Natural killer cell (primary cell): ENCODE data around the gene TMEM130. TPM values are rescaled to one million over a fixed set of nuclear protein-coding genes. Genes with fewer than 3 reads are reported as not detected.

ENCODE experiments used
- ATAC-seq, 3 donors: fragments of 150-1000 bp in 2 of 3; fragments of 200-7000 bp in 1 of 3; cut with Tn5 transposase; 1 replicate in 1 of 3; 2 replicates in 2 of 3; pipeline ENCODE4 v1.10.0; 2021; ENCODE audit warnings: mild to moderate bottlenecking in 2 of 3, moderate library complexity in 2 of 3
- DNase-seq, 2 donors: peaks; one replicate each; pipeline versions ENCODE4 v3.0.0 to v3.0.0-alpha.2; 2013 to 2021; ENCODE audit warnings: mixed read lengths in 1 of 2
- H3K27ac ChIP-seq: one replicate; pipeline ENCODE4 v1.5.1; 2013; ENCODE audit warnings: mild to moderate bottlenecking, low read length
- H3K27me3 ChIP-seq: one replicate; pipeline ENCODE4 v1.6.1; 2013; ENCODE audit warnings: low read length; ENCODE audit not compliant: control insufficient read depth, insufficient read depth
- H3K36me3 ChIP-seq: one replicate; pipeline ENCODE4 v1.6.1; 2013; ENCODE audit warnings: low read length; ENCODE audit not compliant: control insufficient read depth, insufficient read depth
- H3K4me1 ChIP-seq: one replicate; pipeline ENCODE4 v1.6.1; 2013; ENCODE audit warnings: low read length; ENCODE audit not compliant: control insufficient read depth, insufficient read depth
- H3K4me3 ChIP-seq: one replicate; pipeline ENCODE4 v1.5.1; 2013; ENCODE audit warnings: low read length
- H3K9me3 ChIP-seq: one replicate; pipeline ENCODE4 v1.6.1; 2013; ENCODE audit warnings: low read length; ENCODE audit not compliant: control insufficient read depth, insufficient read depth
- H3K27ac Mint-ChIP-seq, 2 donors: one replicate each; pipeline ENCODE4 v1.8.0; 2022; ENCODE audit warnings: mild to moderate bottlenecking in 2 of 2, mixed read lengths in 2 of 2, moderate library complexity in 1 of 2
- H3K27me3 Mint-ChIP-seq, 2 donors: one replicate each; pipeline ENCODE4 v1.8.0; 2022; ENCODE audit warnings: low read depth in 2 of 2, mixed read lengths in 2 of 2
- H3K36me3 Mint-ChIP-seq: one replicate; pipeline ENCODE4 v1.8.0; 2022; ENCODE audit warnings: mixed read lengths
- H3K4me1 Mint-ChIP-seq, 2 donors: one replicate each; pipeline ENCODE4 v1.8.0; 2022; ENCODE audit warnings: mixed read lengths in 2 of 2
- H3K4me3 Mint-ChIP-seq: one replicate; pipeline ENCODE4 v1.8.0; 2022; ENCODE audit warnings: mild to moderate bottlenecking, moderate library complexity, mixed read lengths
- H3K9me3 Mint-ChIP-seq, 2 donors: one replicate each; pipeline ENCODE4 v1.8.0; 2022; ENCODE audit warnings: mixed read lengths in 2 of 2
- CTCF ChIP-seq: fragments of 200-600 bp; IDR thresholded peaks from one replicate; pipeline ENCODE4 v1.8.0; 2022; ENCODE audit warnings: antibody characterized with exemption
- WGBS: methylation state at CpG from one replicate; pipeline ENCODE4 v1.1.7; 2013; ENCODE audit warnings: missing lambda C conversion rate; ENCODE audit not compliant: insufficient coverage; 5-methylcytosine and 5-hydroxymethylcytosine counted together
- intact Hi-C: fragments of 100-400 bp; cut with micrococcal nuclease; formaldehyde crosslinking; loops from one replicate; pipeline ENCODE4 v1.14.2; 2022
- total RNA-seq, 4 donors: library from RNA; stranded (reverse); fragments of 120-200 nt in 1 of 4; gene quantifications; one replicate each; pipeline versions ENCODE4 v1.2.3 to v1.2.4, GENCODE V29; 2013 to 2022

Gene TMEM130
- total RNA-seq, 3 donors from 2014 or later (not counting 1 experiment from before 2014, with no cell fraction given) = not detected

DNA sequence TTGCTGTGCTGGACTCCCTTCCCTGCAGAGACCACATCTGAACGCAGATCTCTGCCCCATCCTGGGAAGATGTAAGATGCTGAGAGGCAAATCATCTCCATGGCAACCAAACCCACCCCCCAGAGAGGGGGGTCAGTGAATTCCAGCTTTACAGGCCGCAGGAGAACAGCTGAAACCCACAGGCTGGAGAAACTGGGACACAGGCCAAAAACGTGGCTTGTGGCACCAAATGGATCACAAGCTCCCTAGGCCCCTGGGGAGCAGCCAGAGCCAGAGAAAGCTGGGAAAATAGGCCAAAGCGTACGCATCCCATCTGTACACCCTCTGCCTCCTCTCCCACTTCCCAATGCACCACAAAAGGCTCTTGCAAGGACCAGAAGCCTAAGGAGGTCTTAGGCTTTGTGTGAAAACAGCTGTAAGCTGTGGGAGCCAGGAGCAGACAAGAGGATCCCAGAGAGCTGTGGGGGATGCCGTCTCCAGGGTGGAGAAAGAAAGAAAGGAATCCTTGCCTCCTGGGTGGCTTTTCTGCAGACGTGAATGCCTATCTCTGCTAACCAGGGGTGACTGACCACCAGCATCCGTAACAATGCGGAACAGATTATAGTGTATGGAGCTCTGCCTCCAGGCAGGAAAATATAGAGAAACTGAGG is 59.5 kb downstream of the TMEM130 start:
- H3K36me3 Mint-ChIP-seq = no peaks in the 10 kb centered on the region

DNA sequence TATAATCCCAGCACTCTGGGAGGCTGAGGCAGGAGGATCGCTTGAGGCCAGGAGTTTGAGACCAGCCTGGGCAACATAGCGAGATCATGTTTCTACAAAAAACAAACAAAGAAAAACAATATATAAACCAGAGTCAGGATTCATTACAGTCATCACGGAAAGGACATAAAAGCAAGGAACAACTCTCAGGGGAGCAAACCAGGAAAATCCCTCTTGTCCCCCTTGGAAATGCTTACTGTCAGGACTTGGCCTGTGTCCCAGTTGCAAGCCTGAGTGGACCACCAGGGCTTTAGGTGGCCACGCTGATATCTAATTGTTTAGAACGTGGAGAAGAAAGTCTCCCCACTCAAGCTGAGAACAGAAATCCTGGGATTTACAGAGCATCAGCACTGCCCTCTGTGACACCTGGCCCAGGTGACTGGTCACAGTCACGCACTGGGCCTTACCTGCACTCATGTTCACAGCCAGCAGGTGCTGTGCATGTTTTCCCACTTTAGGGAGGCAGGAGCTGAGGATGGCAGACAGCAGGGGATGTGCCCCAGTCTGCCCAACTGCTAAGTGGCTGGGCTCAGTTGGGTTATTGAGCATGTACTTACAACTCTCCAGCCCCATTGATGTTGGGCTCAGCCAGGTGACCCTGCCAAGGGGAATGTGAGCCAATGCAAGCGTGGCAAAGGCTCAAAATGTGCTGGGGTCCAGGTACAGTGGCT is 60.9 kb downstream of the TMEM130 start:
- no peak for TF ChIP-seq CTCF
- WGBS = 82% methylated on average over 7 of the region's 7 CpGs
- no peak for ATAC-seq
- no peaks in the 10 kb centered on the region for H3K27me3 ChIP-seq
- no peak overlapping the region for H3K27ac Mint-ChIP-seq
- H3K4me3 Mint-ChIP-seq = no peak overlapping the region
- H3K27me3 Mint-ChIP-seq = peaks cover 0 to 2% of the 10 kb centered on the region in 2 donors
- H3K4me3 ChIP-seq = no peak overlapping the region
- peaks cover 10% of the 10 kb centered on the region for H3K9me3 ChIP-seq
- H3K9me3 Mint-ChIP-seq = peaks cover 0 to 4% of the 10 kb centered on the region in 2 donors
- H3K36me3 ChIP-seq = no peaks in the 10 kb centered on the region
- no peaks in the 10 kb centered on the region for H3K36me3 Mint-ChIP-seq
- no peaks in the 10 kb centered on the region for H3K4me1 ChIP-seq
- H3K4me1 Mint-ChIP-seq = no peaks in the 10 kb centered on the region
- no peak for DNase-seq
- no peak overlapping the region for H3K27ac ChIP-seq
- intact Hi-C loops = no loop called here

More for the DNA sequence above, 59.5 kb downstream of the TMEM130 start:
- intact Hi-C loops = no loop called here
- Histone ChIP-seq H3K4me3 (no peak overlapping the region), H3K36me3 (no peaks in the 10 kb centered on the region), H3K27ac (no peak overlapping the region), H3K4me1 (no peaks in the 10 kb centered on the region), H3K9me3 (peaks cover 10% of the 10 kb centered on the region), H3K27me3 (no peaks in the 10 kb centered on the region)
- DNase-seq = no peak
- TF ChIP-seq CTCF = no peak
- H3K4me1 Mint-ChIP-seq = no peaks in the 10 kb centered on the region
- H3K27ac Mint-ChIP-seq = no peak overlapping the region
- 88% methylated on average over 9 of the region's 9 CpGs for WGBS
- peaks cover 0 to 2% of the 10 kb centered on the region in 2 donors for H3K27me3 Mint-ChIP-seq
- H3K9me3 Mint-ChIP-seq = peaks cover 0 to 4% of the 10 kb centered on the region in 2 donors
- H3K4me3 Mint-ChIP-seq = no peak overlapping the region
- ATAC-seq = no peak

DNA sequence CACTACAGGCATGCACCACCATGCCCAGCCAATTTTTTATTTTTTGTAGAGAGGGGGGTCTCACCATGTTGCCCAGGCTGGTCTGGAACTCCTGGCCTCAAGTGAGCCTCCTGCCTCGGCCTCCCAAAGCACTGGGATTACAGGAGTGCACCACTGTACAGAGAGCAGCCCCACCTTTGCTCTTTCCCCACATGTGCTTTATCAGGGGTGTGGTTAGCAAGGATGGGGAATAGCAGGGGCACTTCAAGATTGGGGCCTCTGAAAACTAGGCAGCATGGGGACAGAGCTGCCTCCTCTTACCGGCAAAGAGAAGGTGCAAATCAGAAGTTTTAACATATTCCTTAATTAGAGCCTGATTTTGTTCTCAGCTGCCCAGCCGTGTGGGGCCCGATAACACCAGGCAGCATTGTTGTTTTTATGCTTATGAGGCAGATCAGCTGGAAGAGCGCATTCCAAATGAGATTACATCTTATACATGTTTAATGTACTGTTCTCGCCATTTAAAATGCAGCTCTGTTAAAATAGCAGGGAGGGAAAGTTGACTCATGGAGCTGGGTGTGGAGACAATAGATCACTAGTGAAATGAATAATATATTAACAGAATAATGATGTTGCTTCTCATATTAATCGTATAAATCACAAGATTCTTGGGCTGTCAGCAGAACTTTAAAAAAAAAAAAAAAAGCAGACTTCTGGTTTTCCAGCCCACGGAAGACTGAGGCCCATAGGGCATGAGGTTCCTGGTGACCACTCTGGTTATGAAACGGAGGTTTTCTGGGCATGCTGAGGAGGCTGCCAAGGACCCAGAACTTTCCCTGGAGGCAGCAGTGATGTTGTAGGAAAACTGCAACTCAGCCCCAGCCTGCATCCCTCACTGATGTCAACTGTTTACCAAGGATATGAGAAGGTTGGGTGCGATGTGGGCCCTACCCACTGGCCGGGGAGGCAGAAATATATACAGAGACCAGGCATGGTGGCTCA is 62.5 kb downstream of the TMEM130 start:
- intact Hi-C loops = no loop called here

More for the DNA sequence above, 62.5 kb downstream of the TMEM130 start:
- Mint-ChIP-seq H3K4me1 (no peaks in the 10 kb centered on the region), H3K4me3 (no peak overlapping the region), H3K27me3 (peaks cover 0 to 5% of the 10 kb centered on the region in 2 donors), H3K36me3 (no peaks in the 10 kb centered on the region), H3K9me3 (peaks cover 0 to 4% of the 10 kb centered on the region in 2 donors), H3K27ac (no peak overlapping the region)
- DNase-seq (no peak), ATAC-seq (no peak)
- H3K9me3 ChIP-seq = peaks cover 10% of the 10 kb centered on the region
- H3K36me3 ChIP-seq = no peaks in the 10 kb centered on the region
- no peak overlapping the region for H3K27ac ChIP-seq
- H3K4me3 ChIP-seq = no peak overlapping the region
- no peak for TF ChIP-seq CTCF
- H3K27me3 ChIP-seq = no peaks in the 10 kb centered on the region
- WGBS = 85% methylated on average over 11 of the region's 11 CpGs
- H3K4me1 ChIP-seq = peaks cover 4% of the 10 kb centered on the region
